Type B pancreatic cell (in vitro differentiated cells): ENCODE data around the gene OR8K3. TPM values are rescaled to one million over a fixed set of nuclear protein-coding genes. Genes with fewer than 3 reads are reported as not detected.

Experiments
- DNase-seq: peaks from one replicate; pipeline ENCODE4 v3.0.0; 2021; ENCODE audit warnings: mixed read lengths; ENCODE audit not compliant: unreplicated experiment; ENCODE audit errors: extremely low spot score
- H3K27ac Mint-ChIP-seq: 2 replicates; pipeline ENCODE4 v1.8.0; 2021; ENCODE audit warnings: mild to moderate bottlenecking, mixed read lengths
- H3K27me3 Mint-ChIP-seq: 2 replicates; pipeline ENCODE4 v1.8.0; 2021; ENCODE audit warnings: mixed read lengths
- H3K36me3 Mint-ChIP-seq: 2 replicates; pipeline ENCODE4 v1.8.0; 2021; ENCODE audit warnings: mixed read lengths
- H3K4me1 Mint-ChIP-seq: one replicate; pipeline ENCODE4 v1.8.0; 2021; ENCODE audit warnings: mixed read lengths; ENCODE audit not compliant: unreplicated experiment
- H3K4me3 Mint-ChIP-seq: 2 replicates; pipeline ENCODE4 v1.8.0; 2021; ENCODE audit warnings: mild to moderate bottlenecking, mixed read lengths
- H3K9me3 Mint-ChIP-seq: 2 replicates; pipeline ENCODE4 v1.8.0; 2021; ENCODE audit warnings: mixed read lengths
- long read RNA-seq: library from polyadenylated mRNA; unstranded; transcript quantifications from one replicate; pipeline ENCODE4 v2.0.0, GENCODE V29; 2020
- total RNA-seq: library from RNA; stranded (reverse); gene quantifications from 2 replicates; pipeline ENCODE4 v1.2.1, GENCODE V29; 2021; ENCODE audit warnings: low replicate concordance
- TF ChIP-seq, protein P1 (sequence below): fragments of 200-600 bp; sonication (generic); conservative IDR thresholded peaks from 2 replicates; pipeline ENCODE4 v1.5.0; 2021; ENCODE audit warnings: antibody characterized with exemption, mild to moderate bottlenecking

Gene OR8K3
- total RNA-seq, result not detected in 2 replicates
- long read RNA-seq, result 0 reads

DNA sequence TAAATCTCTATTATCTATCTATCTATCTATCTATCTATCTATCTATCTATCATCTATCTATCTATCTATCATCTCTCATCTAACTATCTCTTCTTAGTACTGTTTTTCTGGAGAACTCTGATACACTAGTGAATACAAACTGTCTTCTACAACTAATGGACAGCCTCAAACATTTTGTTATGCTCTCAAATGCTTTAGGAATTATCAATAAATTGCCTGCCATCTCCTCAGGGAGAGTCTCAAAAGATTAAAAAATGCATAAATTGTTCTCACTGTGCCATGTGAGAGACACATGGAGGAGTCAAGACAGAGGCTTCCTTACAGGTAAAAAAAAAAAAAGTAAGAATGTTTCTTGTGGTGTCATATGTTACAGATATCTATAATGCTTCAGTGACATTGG, at the start of gene OR8K3:
Gene OR8K3, plus strand, starts transcription at position 301 of the 400 bp plus-strand sequence. CDS start 3,163 bp downstream, outside the sequence.
- H3K4me3 Mint-ChIP-seq, result no peak within 1 kb of the TSS
- no peaks in the 10 kb centered on the region for H3K36me3 Mint-ChIP-seq
- no peaks in the 10 kb centered on the region for H3K27me3 Mint-ChIP-seq
- TF ChIP-seq, protein P1, sequence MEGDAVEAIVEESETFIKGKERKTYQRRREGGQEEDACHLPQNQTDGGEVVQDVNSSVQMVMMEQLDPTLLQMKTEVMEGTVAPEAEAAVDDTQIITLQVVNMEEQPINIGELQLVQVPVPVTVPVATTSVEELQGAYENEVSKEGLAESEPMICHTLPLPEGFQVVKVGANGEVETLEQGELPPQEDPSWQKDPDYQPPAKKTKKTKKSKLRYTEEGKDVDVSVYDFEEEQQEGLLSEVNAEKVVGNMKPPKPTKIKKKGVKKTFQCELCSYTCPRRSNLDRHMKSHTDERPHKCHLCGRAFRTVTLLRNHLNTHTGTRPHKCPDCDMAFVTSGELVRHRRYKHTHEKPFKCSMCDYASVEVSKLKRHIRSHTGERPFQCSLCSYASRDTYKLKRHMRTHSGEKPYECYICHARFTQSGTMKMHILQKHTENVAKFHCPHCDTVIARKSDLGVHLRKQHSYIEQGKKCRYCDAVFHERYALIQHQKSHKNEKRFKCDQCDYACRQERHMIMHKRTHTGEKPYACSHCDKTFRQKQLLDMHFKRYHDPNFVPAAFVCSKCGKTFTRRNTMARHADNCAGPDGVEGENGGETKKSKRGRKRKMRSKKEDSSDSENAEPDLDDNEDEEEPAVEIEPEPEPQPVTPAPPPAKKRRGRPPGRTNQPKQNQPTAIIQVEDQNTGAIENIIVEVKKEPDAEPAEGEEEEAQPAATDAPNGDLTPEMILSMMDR, result no peak
- H3K27ac Mint-ChIP-seq, result no peak within 1 kb of the TSS
- no peak for DNase-seq
- H3K9me3 Mint-ChIP-seq, result no peaks in the 10 kb centered on the region
- no peaks in the 10 kb centered on the region for H3K4me1 Mint-ChIP-seq

DNA sequence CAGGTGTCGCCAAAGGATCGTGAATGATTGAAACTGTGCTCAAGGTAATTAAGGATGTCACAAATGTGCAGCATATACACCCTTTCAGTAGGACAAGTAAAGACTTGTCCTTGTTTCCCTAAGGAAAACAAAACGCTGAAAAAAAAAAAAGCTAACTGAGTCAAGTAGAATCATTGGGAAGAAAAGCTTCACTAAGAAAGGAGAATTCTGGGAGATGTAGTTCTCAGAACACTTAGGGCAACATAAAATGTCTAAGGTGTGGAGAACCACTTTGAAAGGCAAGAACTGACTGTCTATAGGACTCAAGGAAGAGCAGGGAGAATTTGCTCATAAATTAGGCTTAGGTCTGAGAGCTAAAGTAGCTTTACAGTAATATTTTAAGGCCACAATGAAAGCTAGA, 43.9 kb upstream of the OR8K3 start:
- DNase-seq, result no peak
- Mint-ChIP-seq H3K4me1 (no peaks in the 10 kb centered on the region), H3K4me3 (no peak overlapping the region), H3K9me3 (no peaks in the 10 kb centered on the region), H3K27ac (no peak overlapping the region), H3K36me3 (no peaks in the 10 kb centered on the region), H3K27me3 (no peaks in the 10 kb centered on the region)
- TF ChIP-seq, protein P1, result no peak

DNA sequence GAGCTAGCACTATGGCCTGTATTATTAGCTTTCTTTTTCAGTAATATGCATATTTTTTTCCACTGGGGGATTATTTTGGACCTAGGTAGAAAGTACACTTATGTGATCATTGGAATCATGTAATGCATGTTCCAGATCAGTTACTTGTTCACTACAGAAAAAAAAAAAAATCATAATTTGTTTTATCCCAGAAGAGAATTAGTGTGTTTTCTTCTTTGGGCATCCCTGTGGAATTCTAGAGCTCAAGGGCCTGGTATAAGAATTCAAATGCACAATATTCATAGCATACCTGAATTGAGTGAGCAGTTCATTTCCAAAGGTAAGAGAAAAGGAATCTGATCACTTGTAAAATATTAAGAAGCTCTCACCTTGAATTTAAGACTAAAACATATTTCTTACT, 41.1 kb upstream of the OR8K3 start, which contains the start of gene OR5T1:
Gene OR5T1, plus strand, starts transcription at position 301 of the 400 bp plus-strand sequence. CDS start 1,485 bp downstream, outside the sequence.
- Mint-ChIP-seq H3K9me3 (no peaks in the 10 kb centered on the region), H3K27ac (no peak within 1 kb of the TSS), H3K4me1 (no peaks in the 10 kb centered on the region), H3K27me3 (no peaks in the 10 kb centered on the region), H3K36me3 (no peaks in the 10 kb centered on the region), H3K4me3 (no peak within 1 kb of the TSS)
- TF ChIP-seq, protein P1, result no peak
- DNase-seq, result no peak

DNA sequence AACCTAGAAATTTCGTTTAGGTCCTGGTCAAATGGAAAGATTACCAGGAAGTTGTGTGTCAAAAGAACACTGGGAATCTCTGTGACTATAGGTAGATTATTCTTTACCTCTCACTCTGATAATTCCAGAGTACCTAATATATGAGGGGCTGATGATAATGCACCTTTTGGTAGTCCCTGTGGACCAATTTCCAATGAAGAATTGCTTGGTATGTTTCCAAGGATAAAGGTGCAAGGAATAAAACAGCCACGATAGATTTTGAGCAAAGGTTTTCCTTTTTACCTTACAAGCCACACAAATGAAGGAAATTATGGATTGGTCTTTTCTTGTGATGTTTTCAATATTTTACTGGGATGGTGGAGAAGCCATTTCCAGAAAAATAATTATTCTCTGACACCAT, 22.8 kb upstream of the OR8K3 start, which contains the start of gene OR8H1:
Gene OR8H1, minus strand, starts transcription at position 101 of the 400 bp plus-strand sequence. CDS start 1,192 bp downstream, outside the sequence.
- no peak for DNase-seq
- H3K36me3 Mint-ChIP-seq, result no peaks in the 10 kb centered on the region
- H3K9me3 Mint-ChIP-seq, result no peaks in the 10 kb centered on the region
- TF ChIP-seq, protein P1, result no peak
- no peaks in the 10 kb centered on the region for H3K4me1 Mint-ChIP-seq
- no peaks in the 10 kb centered on the region for H3K27me3 Mint-ChIP-seq
- no peak within 1 kb of the TSS for H3K27ac Mint-ChIP-seq
- H3K4me3 Mint-ChIP-seq, result no peak within 1 kb of the TSS

DNA sequence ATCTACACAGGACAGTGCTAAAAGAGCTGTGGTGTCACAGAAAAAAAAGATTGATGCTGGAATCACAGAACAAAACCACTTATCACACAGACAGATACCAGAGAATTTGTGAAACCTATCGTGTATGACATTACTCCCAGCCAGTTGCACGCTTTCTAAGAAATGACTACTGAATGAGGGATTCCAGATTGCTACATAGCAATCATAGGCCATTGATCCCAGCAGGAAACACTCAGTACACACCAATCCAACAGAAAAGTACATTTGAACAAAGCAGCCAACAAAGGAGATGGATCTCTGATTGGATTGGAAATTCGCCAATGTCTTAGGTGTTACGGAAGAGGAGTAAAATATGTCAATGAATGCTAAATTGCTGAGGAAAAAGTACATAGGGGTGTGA, 18.0 kb upstream of the OR8K3 start:
- H3K9me3 Mint-ChIP-seq, result no peaks in the 10 kb centered on the region
- DNase-seq, result no peak
- no peaks in the 10 kb centered on the region for H3K27me3 Mint-ChIP-seq
- no peak overlapping the region for H3K27ac Mint-ChIP-seq
- no peak overlapping the region for H3K4me3 Mint-ChIP-seq
- H3K4me1 Mint-ChIP-seq, result no peaks in the 10 kb centered on the region
- H3K36me3 Mint-ChIP-seq, result no peaks in the 10 kb centered on the region
- TF ChIP-seq, protein P1, result no peak
